Lung (tissue), 16 donors: ENCODE data around the gene CMIP. TPM values are rescaled to one million over a fixed set of nuclear protein-coding genes. Genes with fewer than 3 reads are reported as not detected.
A peak's percentile ranks its signal among the peaks of the same experiment; 100 is the strongest.

Experiments
- ATAC-seq: fragments of 200-7000 bp; cut with Tn5 transposase; one replicate; pipeline ENCODE4 v1.9.1; 2020; ENCODE audit warnings: moderate number of reproducible peaks; ENCODE audit not compliant: insufficient read depth, low FRiP score
- DNase-seq, 3 donors: peaks; one replicate each; pipeline ENCODE4 v3.0.0-alpha.2; 2013 to 2017
- H3K27ac ChIP-seq, 2 donors: one replicate each; pipeline ENCODE4 v1.5.1; 2013; ENCODE audit warnings: mild to moderate bottlenecking in 2 of 2, moderate library complexity in 2 of 2, control low read depth in 1 of 2, inconsistent platforms in 1 of 2, low read depth in 1 of 2, low read length in 1 of 2
- H3K27me3 ChIP-seq, 3 donors: one replicate each; pipeline ENCODE4 v1.5.1; 2013; ENCODE audit warnings: low read length in 2 of 3; ENCODE audit not compliant: control insufficient read depth in 3 of 3, insufficient read depth in 3 of 3
- H3K36me3 ChIP-seq, 4 donors: one replicate each; pipeline ENCODE4 v1.5.1; 2013; ENCODE audit warnings: low read length in 4 of 4, mild to moderate bottlenecking in 1 of 4, moderate library complexity in 1 of 4; ENCODE audit not compliant: control insufficient read depth in 4 of 4, insufficient read depth in 4 of 4
- H3K4me1 ChIP-seq, 5 donors: one replicate each; pipeline ENCODE4 v1.5.1; 2013; ENCODE audit warnings: low read length in 5 of 5, mild to moderate bottlenecking in 2 of 5, moderate library complexity in 1 of 5; ENCODE audit not compliant: control insufficient read depth in 5 of 5, insufficient read depth in 5 of 5
- H3K4me3 ChIP-seq: one replicate; pipeline ENCODE4 v1.5.1; 2013; ENCODE audit warnings: mild to moderate bottlenecking, control low read depth, moderate library complexity
- H3K9ac ChIP-seq, 2 donors: one replicate each; pipeline ENCODE4 v1.5.1; 2013; ENCODE audit warnings: low read length in 2 of 2, control low read depth in 1 of 2; ENCODE audit not compliant: insufficient read depth in 1 of 2
- H3K9me3 ChIP-seq, 4 donors: one replicate each; pipeline ENCODE4 v1.5.1; 2013; ENCODE audit warnings: low read length in 3 of 4, mild to moderate bottlenecking in 1 of 4, moderate library complexity in 1 of 4; ENCODE audit not compliant: control insufficient read depth in 4 of 4, insufficient read depth in 3 of 4
- CTCF ChIP-seq: IDR thresholded peaks from 2 replicates; pipeline ENCODE4 v1.5.1; 2012; ENCODE audit warnings: mild to moderate bottlenecking; ENCODE audit errors: control extremely low read depth, extremely low read depth
- WGBS, 2 donors: extraction: QIAGEN DNeasy Blood & Tissue Kit; methylation state at CpG; one replicate each; pipeline ENCODE4 v1.1.7; 2013; 5-methylcytosine and 5-hydroxymethylcytosine counted together
- long read RNA-seq, 5 donors: transcript quantifications; one replicate each; lab custom pipeline, GENCODE V29; 2026
- polyA plus RNA-seq, 2 donors: library from polyadenylated mRNA; stranded (reverse); fragments of 200-250 nt; gene quantifications; one replicate each; pipeline ENCODE4 v1.2.1, GENCODE V29; 2013
- total RNA-seq, 2 donors: library from RNA; depleted of rRNA in 1 of 2; stranded (reverse); fragments of >200 nt in 1 of 2; gene quantifications; one replicate each; pipeline ENCODE4 v1.2.1, GENCODE V29; 2014 to 2021
- donor health status: control.
- donor health status: control.
- donor health status: Bipolar disorder and iron deficiency.
- donor health status: healthy.
- donor health status: DM: yes; HTN: yes; CAD: no.

Gene CMIP
- total RNA-seq (10 to 100 TPM; 55.7 to 80.5 TPM), polyA plus RNA-seq (10 to 100 TPM; 11.8 to 41.4 TPM)
- long read RNA-seq, donor 1, full-length matches to known transcripts: 4 of 4 reads
- long read RNA-seq, donor 1, partial matches to known transcripts: 0 of 4 reads
- long read RNA-seq, donor 1, other reads (novel, unspliced or antisense): 0 of 4 reads
- long read RNA-seq, donor 2, partial matches to known transcripts: 0 of 1 reads
- long read RNA-seq, donor 2, other reads (novel, unspliced or antisense): 0 of 1 reads
- long read RNA-seq, donor 3, full-length matches to known transcripts: 3 of 3 reads
- long read RNA-seq, donor 3, partial matches to known transcripts: 0 of 3 reads
- long read RNA-seq, donor 3, other reads (novel, unspliced or antisense): 0 of 3 reads
- long read RNA-seq, donor 4: 0 reads
- long read RNA-seq, donor 5, full-length matches to known transcripts: 3 of 8 reads
- long read RNA-seq, donor 5, partial matches to known transcripts: 5 of 8 reads
- long read RNA-seq, donor 5, other reads (novel, unspliced or antisense): 0 of 8 reads

DNA sequence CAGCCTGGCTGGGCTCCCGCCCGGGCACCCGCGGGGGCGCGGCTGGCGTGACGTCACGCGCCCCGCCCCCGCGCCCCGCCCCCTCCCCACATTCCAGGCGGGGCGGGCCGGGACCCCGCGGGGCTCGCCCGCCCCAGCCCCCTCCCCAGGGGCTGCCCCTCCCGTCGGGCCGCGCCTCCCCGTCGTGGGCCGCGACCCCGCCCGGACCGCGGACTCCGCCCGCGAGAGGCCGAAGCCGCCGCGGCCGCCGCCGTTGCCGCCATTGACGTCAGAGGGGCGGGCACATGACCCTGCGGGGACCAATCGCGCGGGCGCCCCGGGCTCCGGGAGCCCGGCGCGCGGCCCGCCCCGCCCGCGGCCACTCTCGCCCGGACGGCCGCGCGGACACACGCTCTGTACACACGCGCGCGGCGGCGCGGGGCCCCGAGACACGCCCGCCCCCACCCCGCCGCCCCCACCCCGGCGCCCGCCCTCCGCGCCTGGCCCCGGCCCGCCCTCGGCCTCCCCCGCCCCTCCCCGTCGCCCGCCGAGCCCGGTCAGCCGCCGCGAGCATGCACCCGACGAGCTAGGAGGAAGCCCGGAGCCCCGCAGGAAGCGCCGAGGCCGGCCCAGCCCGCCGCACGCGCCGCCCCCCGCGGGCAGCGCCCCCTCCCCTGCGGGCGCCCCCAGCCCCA, at the start of gene CMIP:
Gene CMIP (plus strand): TSS at position 361 of the 674 bp plus-strand sequence.
- H3K36me3 ChIP-seq: no peaks in the 10 kb centered on the region
- DNase-seq (peak; percentile 81 to 90 (median 89)), ATAC-seq (peak; percentile 81)
- peak within 1 kb of the TSS; percentile 77 to 94 for H3K27ac ChIP-seq
- no peaks in the 10 kb centered on the region for H3K27me3 ChIP-seq
- H3K4me3 ChIP-seq: peak within 1 kb of the TSS; percentile 84
- H3K9me3 ChIP-seq: no peaks in the 10 kb centered on the region
- H3K9ac ChIP-seq: peak within 1 kb of the TSS; percentile 41 to 82
- H3K4me1 ChIP-seq: peaks cover 0 to 35% (median 12%) of the 10 kb centered on the region in 5 donors
- TF ChIP-seq CTCF: no peak
- 1% methylated on average over 113 of the region's 114 CpGs; no CpG with 5 or more reads in 1 of the 2 donors for WGBS, 2 donors

- Histone ChIP-seq H3K36me3 (peaks cover 0 to 7% (median 0%) of the 10 kb centered on the region in 4 donors), H3K4me3 (no peak overlapping the region), H3K27ac (no peak overlapping the region), H3K4me1 (peaks cover 0 to 4% (median 0%) of the 10 kb centered on the region in 5 donors), H3K9me3 (peaks cover 0 to 3% (median 0%) of the 10 kb centered on the region in 4 donors), H3K9ac (no peak overlapping the region), H3K27me3 (no peaks in the 10 kb centered on the region)
- 50 to 72% methylated on average over 13 of the region's 13 CpGs for WGBS, 2 donors
- peak; percentile 2 for ATAC-seq
- TF ChIP-seq CTCF: no peak
- no peak for DNase-seq
Observed at GRCh38 chr16:81394966-81395655, 49.5 kb upstream of the CMIP start.

GRCh38 chr16:81397058-81397878, 47.3 kb upstream of the CMIP start:
- H3K4me1 ChIP-seq: peaks cover 0 to 4% (median 0%) of the 10 kb centered on the region in 5 donors
- no peak for DNase-seq
- 80 to 93% methylated on average over 21 of the region's 21 CpGs for WGBS, 2 donors

More at GRCh38 chr16:81397058-81397878, 47.3 kb upstream of the CMIP start:
- ATAC-seq: no peak
- H3K27ac ChIP-seq: no peak overlapping the region
- H3K4me3 ChIP-seq: no peak overlapping the region
- H3K9me3 ChIP-seq: peaks cover 0 to 3% (median 0%) of the 10 kb centered on the region in 4 donors
- no peaks in the 10 kb centered on the region for H3K27me3 ChIP-seq
- TF ChIP-seq CTCF: no peak
- no peak overlapping the region for H3K9ac ChIP-seq
- H3K36me3 ChIP-seq: no peaks in the 10 kb centered on the region
